ENCODE results near the gene AGPAT4. TPM values are rescaled to one million over a fixed set of nuclear protein-coding genes. Genes with fewer than 3 reads are reported as not detected.
A peak's percentile ranks its signal among the peaks of the same experiment; 100 is the strongest.

AGPAT4 gene
- total RNA-seq, 1 experiment from 2014 or later: 0.07 TPM

- DNase-seq: no peak
- TF ChIP-seq EZH2 (IDR thresholded peaks at IDR 0.05; ENCODE audit: low read depth) (no peak), CTCF (conservative IDR thresholded peaks at IDR 0.05) (no peak)
- no peaks in the 10 kb centered on the region for H4K20me1 ChIP-seq (ENCODE audit: insufficient read depth)
- H3K9me2 ChIP-seq (ENCODE audit: insufficient read depth): no peaks in the 10 kb centered on the region
- no peaks in the 10 kb centered on the region for H3K27me3 ChIP-seq (ENCODE audit: insufficient read depth, low read depth)
- peak overlapping the region; percentile 67 for H3K4me2 ChIP-seq
- ChIA-PET POLR2A (ENCODE audit: unreplicated experiment) (no interaction called here), CTCF (no interaction called here)
- H3K4me1 ChIP-seq (replicated peaks; ENCODE audit: insufficient read depth): no peaks in the 10 kb centered on the region
- H3F3A ChIP-seq (ENCODE audit: insufficient read depth, low read depth): no peaks in the 10 kb centered on the region
- intact Hi-C loops (cut with micrococcal nuclease; ENCODE audit: unreplicated experiment): no loop called here
- peak overlapping the region; percentile 64; the same call in 1 of the 2 replicates for H2AFZ ChIP-seq
- H3K79me2 ChIP-seq (ENCODE audit: low read depth): no peaks in the 10 kb centered on the region
- H3K9me3 ChIP-seq (ENCODE audit: insufficient read depth, low read depth): peaks cover 4% of the 10 kb centered on the region; the same call in 1 of the 2 replicates
- no peaks in the 10 kb centered on the region for H3K36me3 ChIP-seq (ENCODE audit: low read depth)
- BruUV-seq (replicated peaks): no TSS peak
- peak overlapping the region; percentile 47; the same call in 1 of the 2 replicates for H3K4me3 ChIP-seq
- H3K27ac ChIP-seq: no peak overlapping the region
Measured at GRCh38 chr6:161215876-161216615, 57.8 kb downstream of the AGPAT4 start.

GRCh38 chr6:161215193-161215592, 58.7 kb downstream of the AGPAT4 start:
- Histone ChIP-seq H3K27ac (no peak overlapping the region), H3K79me2 (ENCODE audit: low read depth) (no peaks in the 10 kb centered on the region), H3K9me3 (ENCODE audit: insufficient read depth, low read depth) (peaks cover 4% of the 10 kb centered on the region; the same call in 1 of the 2 replicates), H3K36me3 (ENCODE audit: low read depth) (no peaks in the 10 kb centered on the region), H3F3A (ENCODE audit: insufficient read depth, low read depth) (no peaks in the 10 kb centered on the region), H3K27me3 (ENCODE audit: insufficient read depth, low read depth) (no peaks in the 10 kb centered on the region), H3K9me2 (ENCODE audit: insufficient read depth) (no peaks in the 10 kb centered on the region), H2AFZ (no peak overlapping the region), H3K4me2 (no peak overlapping the region), H3K4me1 (replicated peaks; ENCODE audit: insufficient read depth) (no peaks in the 10 kb centered on the region), H4K20me1 (ENCODE audit: insufficient read depth) (no peaks in the 10 kb centered on the region), H3K4me3 (no peak overlapping the region)
- POLR2A ChIA-PET (ENCODE audit: unreplicated experiment): no interaction called here
- CTCF ChIA-PET: no interaction called here
- TF ChIP-seq CTCF (conservative IDR thresholded peaks at IDR 0.05): no peak
- no peak for TF ChIP-seq EZH2 (IDR thresholded peaks at IDR 0.05; ENCODE audit: low read depth)
- no peak for DNase-seq
- intact Hi-C loops (cut with micrococcal nuclease; ENCODE audit: unreplicated experiment): no loop called here
- BruUV-seq (replicated peaks): no TSS peak

- no peak overlapping the region for H3K4me3 ChIP-seq
- DNase-seq: no peak
- no peak overlapping the region for H3K27ac ChIP-seq
- H4K20me1 ChIP-seq (ENCODE audit: insufficient read depth): no peaks in the 10 kb centered on the region
- no peaks in the 10 kb centered on the region for H3K79me2 ChIP-seq (ENCODE audit: low read depth)
- no peak overlapping the region for H3K4me2 ChIP-seq
- no peaks in the 10 kb centered on the region for H3F3A ChIP-seq (ENCODE audit: insufficient read depth, low read depth)
- H2AFZ ChIP-seq: no peak overlapping the region
- ChIA-PET POLR2A (ENCODE audit: unreplicated experiment) (no interaction called here), CTCF (no interaction called here)
- H3K36me3 ChIP-seq (ENCODE audit: low read depth): no peaks in the 10 kb centered on the region
- no peaks in the 10 kb centered on the region for H3K9me2 ChIP-seq (ENCODE audit: insufficient read depth)
- TF ChIP-seq EZH2 (IDR thresholded peaks at IDR 0.05; ENCODE audit: low read depth): no peak
- TF ChIP-seq CTCF (conservative IDR thresholded peaks at IDR 0.05): no peak
- BruUV-seq (replicated peaks): no TSS peak
- intact Hi-C loops (cut with micrococcal nuclease; ENCODE audit: unreplicated experiment): no loop called here
- no peaks in the 10 kb centered on the region for H3K4me1 ChIP-seq (replicated peaks; ENCODE audit: insufficient read depth)
- no peaks in the 10 kb centered on the region for H3K27me3 ChIP-seq (ENCODE audit: insufficient read depth, low read depth)
- H3K9me3 ChIP-seq (ENCODE audit: insufficient read depth, low read depth): peaks cover 4% of the 10 kb centered on the region; the same call in 1 of the 2 replicates
Measured at GRCh38 chr6:161214722-161215121, 59.1 kb downstream of the AGPAT4 start.
